ENCODE measurements around the gene FANCE.

- TF ChIP-seq CTCF (IDR thresholded peaks at IDR 0.05) (no peak), EP300 (IDR thresholded peaks at IDR 0.05) (no peak), POLR2A (IDR thresholded peaks at IDR 0.05) (no peak)
Observed at GRCh38 chr6:35435074-35435837, 16.9 kb upstream of the FANCE start.
